GF-D8 (cell line): ENCODE measurements around the gene RERE.

Experiments used
- DNase-seq: peaks from one replicate; lab custom pipeline; 2025; lab: John Stamatoyannopoulos, UW

The RERE gene

GRCh38 chr1:8328271-8328670, 489.2 kb downstream of the RERE start:
- no peak for DNase-seq

GRCh38 chr1:8326265-8326664, 491.2 kb downstream of the RERE start:
- no peak for DNase-seq

GRCh38 chr1:8325771-8326170, 491.7 kb downstream of the RERE start:
- DNase-seq, result no peak

GRCh38 chr1:8324176-8324810, 493.1 kb downstream of the RERE start:
- no peak for DNase-seq

GRCh38 chr1:8323706-8324105, 493.7 kb downstream of the RERE start:
- DNase-seq, result no peak

- no peak for DNase-seq
Observed at GRCh38 chr1:8321612-8322011, 495.8 kb downstream of the RERE start.

- DNase-seq, result no peak
Observed at GRCh38 chr1:8318436-8318835, 499.0 kb downstream of the RERE start.

GRCh38 chr1:8317647-8318381, 499.6 kb downstream of the RERE start, which contains the start of gene SLC45A1:
Gene SLC45A1, plus strand, starts transcription at chr1:8318114. Its CDS starts 6,216 bp downstream, at chr1:8324330.
- DNase-seq, result no peak

GRCh38 chr1:8315573-8316475, 501.6 kb downstream of the RERE start:
- no peak for DNase-seq

GRCh38 chr1:8314346-8315280, 502.8 kb downstream of the RERE start:
- DNase-seq, result no peak

GRCh38 chr1:8313231-8313630, 504.2 kb downstream of the RERE start:
- DNase-seq, result no peak

GRCh38 chr1:8312235-8313218, 504.9 kb downstream of the RERE start:
- DNase-seq, result no peak

- no peak for DNase-seq
Observed at GRCh38 chr1:8311068-8311718, 506.2 kb downstream of the RERE start.

GRCh38 chr1:8307628-8308027, 509.8 kb downstream of the RERE start:
- DNase-seq, result no peak

GRCh38 chr1:8303876-8304275, 513.6 kb downstream of the RERE start:
- DNase-seq, result no peak

GRCh38 chr1:8303141-8303540, 514.3 kb downstream of the RERE start:
- DNase-seq, result no peak
